WTC11 (cell line): ENCODE measurements around the gene PDK3.

Experiments used
- JUN ChIP-seq: sonication (generic); formaldehyde crosslinking; IDR thresholded peaks from 2 replicates; pipeline ENCODE4 v1.8.0; 2023; ENCODE audit warnings: mild to moderate bottlenecking, missing genetic modification reagents
- MXD4 ChIP-seq: fragments of 250-450 bp; sonication (Bioruptor Pico); IDR thresholded peaks from 2 replicates; pipeline ENCODE4 v1.8.0; 2021; ENCODE audit warnings: mild to moderate bottlenecking, moderate library complexity, borderline replicate concordance
- SP1 ChIP-seq: sonication (generic); formaldehyde crosslinking; conservative IDR thresholded peaks from 2 replicates; pipeline ENCODE4 v1.8.1; 2022; ENCODE audit warnings: missing genetic modification reagents
- TCF7 ChIP-seq: sonication (generic); formaldehyde crosslinking; IDR thresholded peaks from 2 replicates; pipeline ENCODE4 v1.8.0; 2022; ENCODE audit warnings: mild to moderate bottlenecking, low read depth, missing genetic modification reagents, moderate library complexity
- ZBTB21 ChIP-seq: sonication (generic); formaldehyde crosslinking; IDR thresholded peaks from 2 replicates; pipeline ENCODE4 v1.8.1; 2023; ENCODE audit warnings: mild to moderate bottlenecking, missing genetic modification reagents, borderline replicate concordance
- ZNF263 ChIP-seq: sonication (generic); formaldehyde crosslinking; IDR thresholded peaks from 2 replicates; pipeline ENCODE4 v1.8.1; 2022; ENCODE audit warnings: low read depth, mild to moderate bottlenecking, moderate library complexity, missing genetic modification reagents
- TF ChIP-seq, protein P1 (sequence below): fragments of 200-600 bp; IDR thresholded peaks from 2 replicates; pipeline ENCODE4 v1.8.0; 2022; ENCODE audit warnings: antibody characterized with exemption
- TF ChIP-seq, protein P2 (sequence below): sonication (generic); formaldehyde crosslinking; IDR thresholded peaks from 2 replicates; pipeline ENCODE4 v1.8.0; 2022; ENCODE audit warnings: mild to moderate bottlenecking, missing genetic modification reagents

DNA sequence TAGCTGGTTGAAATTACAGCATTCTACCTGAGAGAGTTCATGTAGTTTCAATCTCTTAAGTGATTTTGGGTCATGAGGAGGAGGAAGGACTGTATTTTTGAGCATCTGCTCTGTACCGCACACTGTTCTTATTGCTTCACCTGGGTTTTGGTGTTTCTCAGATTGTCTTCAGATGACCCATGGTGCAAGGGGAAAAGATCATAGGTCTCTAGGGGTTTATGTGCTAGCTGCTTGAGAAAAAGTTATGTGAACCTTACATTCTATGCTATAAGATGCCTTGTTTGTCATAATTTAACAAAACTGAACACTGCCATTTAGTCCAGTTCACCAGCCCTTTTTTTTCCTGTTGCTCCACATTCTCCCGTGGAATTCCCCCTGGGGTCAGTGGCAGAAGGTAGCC lies 60.4 kb downstream of the PDK3 start:
- TF ChIP-seq JUN (CRISPR knock-in tag) (no peak), ZNF263 (no peak), SP1 (no peak), ZBTB21 (CRISPR knock-in tag) (no peak), MXD4 (no peak), TCF7 (CRISPR knock-in tag) (no peak)
- TF ChIP-seq, protein P1, sequence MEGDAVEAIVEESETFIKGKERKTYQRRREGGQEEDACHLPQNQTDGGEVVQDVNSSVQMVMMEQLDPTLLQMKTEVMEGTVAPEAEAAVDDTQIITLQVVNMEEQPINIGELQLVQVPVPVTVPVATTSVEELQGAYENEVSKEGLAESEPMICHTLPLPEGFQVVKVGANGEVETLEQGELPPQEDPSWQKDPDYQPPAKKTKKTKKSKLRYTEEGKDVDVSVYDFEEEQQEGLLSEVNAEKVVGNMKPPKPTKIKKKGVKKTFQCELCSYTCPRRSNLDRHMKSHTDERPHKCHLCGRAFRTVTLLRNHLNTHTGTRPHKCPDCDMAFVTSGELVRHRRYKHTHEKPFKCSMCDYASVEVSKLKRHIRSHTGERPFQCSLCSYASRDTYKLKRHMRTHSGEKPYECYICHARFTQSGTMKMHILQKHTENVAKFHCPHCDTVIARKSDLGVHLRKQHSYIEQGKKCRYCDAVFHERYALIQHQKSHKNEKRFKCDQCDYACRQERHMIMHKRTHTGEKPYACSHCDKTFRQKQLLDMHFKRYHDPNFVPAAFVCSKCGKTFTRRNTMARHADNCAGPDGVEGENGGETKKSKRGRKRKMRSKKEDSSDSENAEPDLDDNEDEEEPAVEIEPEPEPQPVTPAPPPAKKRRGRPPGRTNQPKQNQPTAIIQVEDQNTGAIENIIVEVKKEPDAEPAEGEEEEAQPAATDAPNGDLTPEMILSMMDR, result no peak
- TF ChIP-seq, protein P2, sequence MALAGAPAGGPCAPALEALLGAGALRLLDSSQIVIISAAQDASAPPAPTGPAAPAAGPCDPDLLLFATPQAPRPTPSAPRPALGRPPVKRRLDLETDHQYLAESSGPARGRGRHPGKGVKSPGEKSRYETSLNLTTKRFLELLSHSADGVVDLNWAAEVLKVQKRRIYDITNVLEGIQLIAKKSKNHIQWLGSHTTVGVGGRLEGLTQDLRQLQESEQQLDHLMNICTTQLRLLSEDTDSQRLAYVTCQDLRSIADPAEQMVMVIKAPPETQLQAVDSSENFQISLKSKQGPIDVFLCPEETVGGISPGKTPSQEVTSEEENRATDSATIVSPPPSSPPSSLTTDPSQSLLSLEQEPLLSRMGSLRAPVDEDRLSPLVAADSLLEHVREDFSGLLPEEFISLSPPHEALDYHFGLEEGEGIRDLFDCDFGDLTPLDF (CRISPR knock-in tag), result no peak
